Prostate gland (tissue), 2 donors: ENCODE measurements around the gene HPGD.

Source experiments
- CTCF ChIP-seq, 4 experiments: fragments of 200-600 bp in 2 of 4; fragments of 450-650 bp in 2 of 4; sonication (generic) in 2 of 4; IDR thresholded peaks; 1 replicate in 3 of 4; 2 replicates in 1 of 4; pipeline ENCODE4 v1.5.1; 2016 to 2019; ENCODE audit warnings: antibody characterized with exemption in 4 of 4, mild to moderate bottlenecking in 2 of 4, moderate library complexity in 2 of 4
- POLR2A ChIP-seq: fragments of 450-650 bp; IDR thresholded peaks from one replicate; pipeline ENCODE4 v1.6.1; 2016; ENCODE audit warnings: antibody characterized with exemption, mild to moderate bottlenecking
- POLR2AphosphoS5 ChIP-seq: sonication (generic); formaldehyde crosslinking; IDR thresholded peaks from one replicate; pipeline ENCODE4 v1.6.1; 2017; ENCODE audit warnings: antibody characterized with exemption

- TF ChIP-seq CTCF (IDR thresholded peaks at IDR 0.05) (no peak), POLR2A (no peak), POLR2AphosphoS5 (no peak)
Measured at GRCh38 chr4:174531486-174531885, 9.2 kb upstream of the HPGD start.
